ENCODE results near the gene ATP8B4. TPM values are rescaled to one million over a fixed set of nuclear protein-coding genes. Genes with fewer than 3 reads are reported as not detected.

ATP8B4 gene
- total RNA-seq, 2 experiments from 2014 or later: 0.31 TPM; not detected in 1

DNA sequence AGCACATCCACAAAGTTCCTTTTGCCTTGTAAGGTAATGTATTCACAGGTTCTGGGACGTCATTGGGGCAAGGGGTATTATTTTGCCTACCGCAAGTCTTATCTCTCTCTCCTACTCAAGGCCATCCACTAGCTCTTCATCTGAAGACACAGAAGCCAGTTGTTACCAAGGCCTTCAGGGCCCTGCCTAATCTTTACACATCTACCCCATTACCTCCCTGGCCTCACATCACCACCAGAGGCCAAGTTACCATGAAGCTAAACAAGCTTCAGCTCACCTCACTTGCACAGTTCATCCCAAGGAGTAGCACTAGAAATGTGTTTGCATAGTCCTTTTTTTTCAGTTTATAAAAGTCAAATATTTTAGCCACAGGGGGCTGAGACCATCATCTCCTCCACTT is 34.1 kb downstream of the ATP8B4 start:
- Histone ChIP-seq H3K27me3 (ENCODE audit: control insufficient read depth in 1 of 2, insufficient read depth in 2 of 2, low read length in 2 of 2) (no peaks in the 10 kb centered on the region), H3K36me3 (ENCODE audit: insufficient read depth, low read length) (no peaks in the 10 kb centered on the region), H3K4me3 (ENCODE audit: low read length) (no peak overlapping the region), H3K27ac (ENCODE audit: low read depth in 1 of 2, low read length in 2 of 2) (no peak overlapping the region), H3K4me1 (ENCODE audit: insufficient read depth, low read length) (no peaks in the 10 kb centered on the region), H3K9me3 (ENCODE audit: control insufficient read depth in 1 of 2, insufficient read depth in 1 of 2, low read length in 2 of 2) (no peaks in the 10 kb centered on the region)
- Mint-ChIP-seq H3K27me3 (peaks cover 12% of the 10 kb centered on the region), H3K4me1 (ENCODE audit: low read depth) (no peaks in the 10 kb centered on the region), H3K36me3 (ENCODE audit: low read depth) (no peaks in the 10 kb centered on the region), H3K27ac (no peak overlapping the region), H3K4me3 (no peak overlapping the region), H3K9me3 (peaks cover 3% of the 10 kb centered on the region)
- TF ChIP-seq, protein P1, sequence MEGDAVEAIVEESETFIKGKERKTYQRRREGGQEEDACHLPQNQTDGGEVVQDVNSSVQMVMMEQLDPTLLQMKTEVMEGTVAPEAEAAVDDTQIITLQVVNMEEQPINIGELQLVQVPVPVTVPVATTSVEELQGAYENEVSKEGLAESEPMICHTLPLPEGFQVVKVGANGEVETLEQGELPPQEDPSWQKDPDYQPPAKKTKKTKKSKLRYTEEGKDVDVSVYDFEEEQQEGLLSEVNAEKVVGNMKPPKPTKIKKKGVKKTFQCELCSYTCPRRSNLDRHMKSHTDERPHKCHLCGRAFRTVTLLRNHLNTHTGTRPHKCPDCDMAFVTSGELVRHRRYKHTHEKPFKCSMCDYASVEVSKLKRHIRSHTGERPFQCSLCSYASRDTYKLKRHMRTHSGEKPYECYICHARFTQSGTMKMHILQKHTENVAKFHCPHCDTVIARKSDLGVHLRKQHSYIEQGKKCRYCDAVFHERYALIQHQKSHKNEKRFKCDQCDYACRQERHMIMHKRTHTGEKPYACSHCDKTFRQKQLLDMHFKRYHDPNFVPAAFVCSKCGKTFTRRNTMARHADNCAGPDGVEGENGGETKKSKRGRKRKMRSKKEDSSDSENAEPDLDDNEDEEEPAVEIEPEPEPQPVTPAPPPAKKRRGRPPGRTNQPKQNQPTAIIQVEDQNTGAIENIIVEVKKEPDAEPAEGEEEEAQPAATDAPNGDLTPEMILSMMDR (IDR thresholded peaks at IDR 0.05): no peak
- no peak for ATAC-seq (ENCODE audit: poor library complexity)
- intact Hi-C loops (cut with DNase I, micrococcal nuclease): no loop called here
- DNase-seq: no peak
- ChIA-PET CTCF (no interaction called here), POLR2A (no interaction called here)

GRCh38 chr15:50083424-50084025 is 35.5 kb downstream of the ATP8B4 start:
- H3K36me3 ChIP-seq (ENCODE audit: insufficient read depth, low read length): no peaks in the 10 kb centered on the region
- H3K4me1 Mint-ChIP-seq (ENCODE audit: low read depth): no peaks in the 10 kb centered on the region
- no peaks in the 10 kb centered on the region for H3K4me1 ChIP-seq (ENCODE audit: insufficient read depth, low read length)
- POLR2A ChIA-PET: no interaction called here
- H3K27me3 ChIP-seq (ENCODE audit: control insufficient read depth in 1 of 2, insufficient read depth in 2 of 2, low read length in 2 of 2): no peaks in the 10 kb centered on the region
- H3K9me3 Mint-ChIP-seq: no peaks in the 10 kb centered on the region
- TF ChIP-seq, protein P1 (IDR thresholded peaks at IDR 0.05): no peak
- no peaks in the 10 kb centered on the region for H3K36me3 Mint-ChIP-seq (ENCODE audit: low read depth)
- peaks cover 3% of the 10 kb centered on the region for H3K27me3 Mint-ChIP-seq
- H3K4me3 Mint-ChIP-seq: no peak overlapping the region
- H3K9me3 ChIP-seq (ENCODE audit: control insufficient read depth in 1 of 2, insufficient read depth in 1 of 2, low read length in 2 of 2): no peaks in the 10 kb centered on the region
- DNase-seq: no peak
- ATAC-seq (ENCODE audit: poor library complexity): no peak
- no peak overlapping the region for H3K27ac ChIP-seq (ENCODE audit: low read depth in 1 of 2, low read length in 2 of 2)
- H3K27ac Mint-ChIP-seq: no peak overlapping the region
- no peak overlapping the region for H3K4me3 ChIP-seq (ENCODE audit: low read length)
- intact Hi-C loops (cut with DNase I, micrococcal nuclease): no loop called here
- CTCF ChIA-PET: no interaction called here

DNA sequence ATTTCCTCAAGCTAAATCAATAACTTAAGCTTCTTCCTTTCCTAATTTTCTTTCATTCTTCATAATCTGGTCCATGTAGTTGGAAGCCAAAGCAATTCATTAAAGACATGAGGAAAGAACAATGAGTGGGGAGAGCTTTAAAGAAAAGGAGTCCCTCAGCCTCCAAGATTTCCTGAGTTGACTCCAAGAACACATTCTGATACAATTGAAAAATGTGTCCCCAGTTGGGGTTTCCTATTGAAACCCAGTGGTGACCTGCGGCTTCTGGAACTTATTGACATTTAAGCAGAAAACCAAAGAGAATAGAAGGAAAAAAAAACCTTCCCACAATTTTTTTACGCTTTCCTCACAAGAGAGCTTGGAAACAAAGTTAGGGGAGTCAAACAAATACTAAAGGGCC is 37.0 kb downstream of the ATP8B4 start:
- TF ChIP-seq, protein P1 (IDR thresholded peaks at IDR 0.05): no peak
- Mint-ChIP-seq H3K36me3 (ENCODE audit: low read depth) (no peaks in the 10 kb centered on the region), H3K27ac (no peak overlapping the region), H3K4me3 (no peak overlapping the region), H3K4me1 (ENCODE audit: low read depth) (no peaks in the 10 kb centered on the region), H3K9me3 (no peaks in the 10 kb centered on the region), H3K27me3 (no peaks in the 10 kb centered on the region)
- Histone ChIP-seq H3K9me3 (ENCODE audit: control insufficient read depth in 1 of 2, insufficient read depth in 1 of 2, low read length in 2 of 2) (no peaks in the 10 kb centered on the region), H3K36me3 (ENCODE audit: insufficient read depth, low read length) (no peaks in the 10 kb centered on the region), H3K4me3 (ENCODE audit: low read length) (no peak overlapping the region), H3K4me1 (ENCODE audit: insufficient read depth, low read length) (no peaks in the 10 kb centered on the region), H3K27me3 (ENCODE audit: control insufficient read depth in 1 of 2, insufficient read depth in 2 of 2, low read length in 2 of 2) (no peaks in the 10 kb centered on the region), H3K27ac (ENCODE audit: low read depth in 1 of 2, low read length in 2 of 2) (no peak overlapping the region)
- no peak for DNase-seq
- POLR2A ChIA-PET: no interaction called here
- intact Hi-C loops (cut with DNase I, micrococcal nuclease): no loop called here
- ATAC-seq (ENCODE audit: poor library complexity): no peak
- CTCF ChIA-PET: no interaction called here

Data from CD4-positive, alpha-beta T cell (primary cell).